ENCODE results near the gene ZSCAN2. TPM values are rescaled to one million over a fixed set of nuclear protein-coding genes. Genes with fewer than 3 reads are reported as not detected.

The ZSCAN2 gene
- total RNA-seq, 1 donor from 2014 or later: 8.7 TPM

Other genes with a start within 250 kb of the ZSCAN2 start
- 21.2 TPM for gene WDR73, start 53.3 kb downstream of the ZSCAN2 start, total RNA-seq
- gene NMB, start 57.2 kb downstream of the ZSCAN2 start, total RNA-seq: 1.2 TPM
- 134 TPM for gene SEC11A, start 115.1 kb downstream of the ZSCAN2 start, total RNA-seq
- gene ZNF592, start 147.6 kb downstream of the ZSCAN2 start, total RNA-seq: 9.4 TPM
- gene ALPK3, start 216.3 kb downstream of the ZSCAN2 start, total RNA-seq: 7.5 TPM